ENCODE results near the gene PLEKHM2.

The PLEKHM2 gene

DNA sequence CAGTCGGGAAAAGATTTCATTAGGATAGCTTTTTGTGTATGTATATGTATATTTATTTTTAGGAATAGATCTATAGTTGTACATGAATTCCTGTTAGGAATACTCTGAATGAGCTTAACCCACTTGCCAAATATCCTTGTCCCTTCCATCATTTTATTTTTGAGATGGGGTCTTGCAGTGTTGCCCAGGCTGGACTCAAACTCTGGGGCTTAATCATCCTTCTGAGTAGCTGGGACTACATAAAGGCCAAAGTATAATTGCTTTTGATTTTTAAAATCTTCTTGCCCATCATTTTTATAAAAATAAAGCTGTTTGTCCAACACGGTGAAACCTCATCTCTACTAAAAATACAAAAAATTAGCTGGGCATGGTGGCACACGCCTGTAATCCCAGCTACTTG, 20.2 kb upstream of the PLEKHM2 start:
- TF ChIP-seq, protein P1, sequence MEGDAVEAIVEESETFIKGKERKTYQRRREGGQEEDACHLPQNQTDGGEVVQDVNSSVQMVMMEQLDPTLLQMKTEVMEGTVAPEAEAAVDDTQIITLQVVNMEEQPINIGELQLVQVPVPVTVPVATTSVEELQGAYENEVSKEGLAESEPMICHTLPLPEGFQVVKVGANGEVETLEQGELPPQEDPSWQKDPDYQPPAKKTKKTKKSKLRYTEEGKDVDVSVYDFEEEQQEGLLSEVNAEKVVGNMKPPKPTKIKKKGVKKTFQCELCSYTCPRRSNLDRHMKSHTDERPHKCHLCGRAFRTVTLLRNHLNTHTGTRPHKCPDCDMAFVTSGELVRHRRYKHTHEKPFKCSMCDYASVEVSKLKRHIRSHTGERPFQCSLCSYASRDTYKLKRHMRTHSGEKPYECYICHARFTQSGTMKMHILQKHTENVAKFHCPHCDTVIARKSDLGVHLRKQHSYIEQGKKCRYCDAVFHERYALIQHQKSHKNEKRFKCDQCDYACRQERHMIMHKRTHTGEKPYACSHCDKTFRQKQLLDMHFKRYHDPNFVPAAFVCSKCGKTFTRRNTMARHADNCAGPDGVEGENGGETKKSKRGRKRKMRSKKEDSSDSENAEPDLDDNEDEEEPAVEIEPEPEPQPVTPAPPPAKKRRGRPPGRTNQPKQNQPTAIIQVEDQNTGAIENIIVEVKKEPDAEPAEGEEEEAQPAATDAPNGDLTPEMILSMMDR (IDR thresholded peaks at IDR 0.05; ENCODE audit: low read depth, low read length), result no peak
- no peak for DNase-seq (ENCODE audit: low read depth in 2 of 2)
- H3K4me3 ChIP-seq (replicated peaks in 1 of 2; ENCODE audit: low read depth in 2 of 2, low read length in 2 of 2), result no peak overlapping the region

DNA sequence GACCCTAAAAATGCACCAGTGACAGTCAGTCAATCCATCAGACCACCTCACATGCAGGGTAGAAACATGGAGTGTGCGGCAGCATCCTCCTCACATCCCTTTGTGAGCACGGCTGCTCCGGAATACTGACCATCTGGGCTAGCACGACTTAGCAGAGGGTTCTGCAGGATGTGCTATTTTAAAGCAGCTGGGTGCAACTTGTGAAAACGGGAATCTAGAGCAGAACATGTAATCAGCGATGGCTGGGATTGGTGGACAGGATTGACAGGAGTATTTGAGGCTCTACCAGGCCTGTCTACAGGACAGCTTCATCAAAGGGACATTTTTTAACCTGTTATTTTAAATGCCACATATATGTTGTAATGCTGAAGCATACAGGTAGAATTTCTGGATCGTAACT, 16.8 kb upstream of the PLEKHM2 start:
- no peak overlapping the region for H3K4me3 ChIP-seq (replicated peaks in 1 of 2; ENCODE audit: low read depth in 2 of 2, low read length in 2 of 2)
- TF ChIP-seq, protein P1 (IDR thresholded peaks at IDR 0.05; ENCODE audit: low read depth, low read length), result no peak
- DNase-seq (ENCODE audit: low read depth in 2 of 2), result no peak

DNA sequence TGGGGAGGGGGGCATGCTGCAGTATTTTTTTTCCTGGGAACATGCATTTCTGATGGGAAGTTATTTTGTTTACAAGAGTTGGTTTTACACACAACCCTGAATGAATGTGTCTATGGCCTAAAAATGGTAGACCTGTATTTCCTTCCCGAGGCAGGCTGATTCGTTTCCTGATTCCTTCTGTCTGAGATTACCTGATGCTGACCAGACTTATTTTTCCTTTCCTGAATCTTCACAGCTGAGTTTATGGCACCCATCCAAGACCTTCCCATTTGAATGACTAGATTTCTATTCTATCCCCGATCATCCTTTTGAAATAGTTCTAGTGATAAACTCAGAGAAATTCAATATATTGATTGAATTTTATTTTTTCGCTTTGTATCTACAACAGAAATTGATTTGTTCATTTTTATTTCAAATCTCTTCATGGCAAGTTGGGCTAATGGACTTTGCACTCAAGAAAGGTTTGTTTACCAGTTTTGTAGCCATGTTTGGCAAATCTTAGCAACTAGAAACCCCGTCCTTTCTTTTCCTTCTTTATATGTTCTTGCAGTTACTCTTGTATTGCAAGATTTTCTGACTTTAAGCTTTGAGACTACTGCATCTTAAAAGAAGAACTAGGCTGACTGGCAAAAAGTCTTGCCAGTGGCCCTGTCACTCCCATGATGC, 15.9 kb upstream of the PLEKHM2 start:
- TF ChIP-seq, protein P1 (IDR thresholded peaks at IDR 0.05; ENCODE audit: low read depth, low read length), result no peak
- H3K4me3 ChIP-seq (replicated peaks in 1 of 2; ENCODE audit: low read depth in 2 of 2, low read length in 2 of 2), result no peak overlapping the region
- DNase-seq (ENCODE audit: low read depth in 2 of 2), result no peak

DNA sequence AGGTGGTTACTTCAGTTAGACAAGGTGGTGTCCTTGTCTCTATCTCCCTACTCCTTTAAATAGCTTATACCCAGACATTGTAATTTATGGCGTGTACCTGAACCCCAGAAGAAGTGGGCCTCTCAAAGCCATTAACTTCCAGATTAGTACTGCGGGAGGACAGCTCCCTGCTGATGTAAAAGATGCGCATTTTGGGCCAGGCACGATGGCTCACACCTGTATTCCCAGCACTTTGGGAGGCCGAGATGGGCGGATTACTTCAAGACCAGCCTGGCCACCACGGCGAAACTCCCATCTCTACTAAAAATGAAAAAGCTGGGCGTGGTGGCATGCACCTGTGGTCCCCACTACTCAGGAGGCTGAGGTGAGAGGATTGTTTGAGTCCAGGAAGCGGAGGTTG, 15.0 kb upstream of the PLEKHM2 start:
- H3K4me3 ChIP-seq (replicated peaks in 1 of 2; ENCODE audit: low read depth in 2 of 2, low read length in 2 of 2), result no peak overlapping the region
- TF ChIP-seq, protein P1 (IDR thresholded peaks at IDR 0.05; ENCODE audit: low read depth, low read length), result no peak
- no peak for DNase-seq (ENCODE audit: low read depth in 2 of 2)

DNA sequence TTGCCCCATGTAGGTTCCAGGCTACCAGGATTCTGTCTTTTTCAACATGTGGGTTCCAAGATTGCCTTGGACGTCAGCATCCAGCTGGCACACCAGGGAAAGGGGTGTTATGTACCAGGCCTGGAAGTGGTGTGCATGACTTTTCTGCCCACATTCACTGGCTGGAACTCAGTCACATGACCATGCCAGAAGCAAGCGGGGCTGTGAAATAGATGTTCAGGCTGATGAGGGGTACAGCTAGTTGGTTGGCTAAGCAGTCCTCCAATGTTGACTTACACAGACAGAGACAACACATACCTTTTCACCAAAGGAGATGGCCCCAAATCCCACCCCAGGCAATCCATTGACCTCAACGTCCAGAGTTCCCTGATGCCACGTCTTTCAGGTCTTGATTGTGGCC, 14.3 kb upstream of the PLEKHM2 start:
- no peak overlapping the region for H3K4me3 ChIP-seq (replicated peaks in 1 of 2; ENCODE audit: low read depth in 2 of 2, low read length in 2 of 2)
- TF ChIP-seq, protein P1 (IDR thresholded peaks at IDR 0.05; ENCODE audit: low read depth, low read length), result no peak
- no peak for DNase-seq (ENCODE audit: low read depth in 2 of 2)

DNA sequence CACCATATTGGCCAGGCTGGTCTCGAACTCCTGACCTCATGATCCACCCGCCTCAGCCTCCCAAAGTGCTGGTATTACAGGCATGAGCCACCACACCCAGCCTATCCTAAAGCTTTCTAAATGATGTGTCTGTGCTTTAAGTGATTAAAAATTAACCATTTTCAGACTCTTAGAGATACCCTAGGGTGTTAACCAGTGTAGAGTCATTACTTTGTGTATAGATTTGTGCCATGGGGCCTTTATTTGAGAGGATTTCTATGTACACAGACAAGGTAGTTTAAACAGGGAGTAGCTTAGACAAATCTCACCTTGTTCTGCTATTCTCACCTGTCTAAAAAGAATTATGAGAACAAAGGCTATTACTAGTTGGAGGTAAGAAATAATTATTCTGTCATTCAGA, 12.7 kb upstream of the PLEKHM2 start:
- TF ChIP-seq, protein P1 (IDR thresholded peaks at IDR 0.05; ENCODE audit: low read depth, low read length), result no peak
- H3K4me3 ChIP-seq (replicated peaks in 1 of 2; ENCODE audit: low read depth in 2 of 2, low read length in 2 of 2), result no peak overlapping the region
- no peak for DNase-seq (ENCODE audit: low read depth in 2 of 2)
